B cell (primary cell): ENCODE data around the gene DPT.

Source experiments
- EZH2 ChIP-seq: IDR thresholded peaks from 2 replicates; pipeline ENCODE4 v1.6.1; 2012; ENCODE audit warnings: borderline replicate concordance, low read depth, mild to moderate bottlenecking, moderate library complexity, low read length; ENCODE audit not compliant: insufficient read depth, poor library complexity, severe bottlenecking
- TF ChIP-seq, protein P1 (sequence below): fragments of 200-600 bp; IDR thresholded peaks from one replicate; pipeline ENCODE4 v1.8.0; 2022; ENCODE audit warnings: antibody characterized with exemption, mild to moderate bottlenecking

DNA sequence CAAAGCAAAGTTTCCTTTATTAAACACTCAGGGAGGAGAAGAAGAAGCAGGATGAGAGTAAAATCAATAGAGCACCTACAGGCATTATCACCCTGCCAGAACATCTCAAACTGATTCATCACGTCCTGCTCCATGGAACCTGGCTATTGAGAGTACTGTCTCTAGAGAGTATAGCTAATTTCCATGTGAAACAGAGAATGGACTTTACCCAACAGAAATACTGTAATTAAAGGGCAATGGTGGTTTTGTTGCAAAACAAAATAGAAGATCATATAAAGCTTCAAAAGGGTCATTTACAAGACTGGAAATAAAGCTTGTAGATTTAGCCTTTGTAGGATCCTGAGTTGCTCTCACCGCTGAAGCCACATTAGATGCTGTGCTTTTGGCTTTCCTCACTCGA is 83.3 kb downstream of the DPT start:
- TF ChIP-seq, protein P1, sequence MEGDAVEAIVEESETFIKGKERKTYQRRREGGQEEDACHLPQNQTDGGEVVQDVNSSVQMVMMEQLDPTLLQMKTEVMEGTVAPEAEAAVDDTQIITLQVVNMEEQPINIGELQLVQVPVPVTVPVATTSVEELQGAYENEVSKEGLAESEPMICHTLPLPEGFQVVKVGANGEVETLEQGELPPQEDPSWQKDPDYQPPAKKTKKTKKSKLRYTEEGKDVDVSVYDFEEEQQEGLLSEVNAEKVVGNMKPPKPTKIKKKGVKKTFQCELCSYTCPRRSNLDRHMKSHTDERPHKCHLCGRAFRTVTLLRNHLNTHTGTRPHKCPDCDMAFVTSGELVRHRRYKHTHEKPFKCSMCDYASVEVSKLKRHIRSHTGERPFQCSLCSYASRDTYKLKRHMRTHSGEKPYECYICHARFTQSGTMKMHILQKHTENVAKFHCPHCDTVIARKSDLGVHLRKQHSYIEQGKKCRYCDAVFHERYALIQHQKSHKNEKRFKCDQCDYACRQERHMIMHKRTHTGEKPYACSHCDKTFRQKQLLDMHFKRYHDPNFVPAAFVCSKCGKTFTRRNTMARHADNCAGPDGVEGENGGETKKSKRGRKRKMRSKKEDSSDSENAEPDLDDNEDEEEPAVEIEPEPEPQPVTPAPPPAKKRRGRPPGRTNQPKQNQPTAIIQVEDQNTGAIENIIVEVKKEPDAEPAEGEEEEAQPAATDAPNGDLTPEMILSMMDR = no peak
- TF ChIP-seq EZH2 = no peak
